Stimulated activated CD4-positive, alpha-beta T cell treated with anti-CD3 and anti-CD28 coated beads, Interleukin-12 subunit alpha, Interleukin-12 subunit beta, amount 100 ng/mL, for 4 hours (primary cell): ENCODE measurements around the gene SUGCT.
"Not testable (repeated sequence)": the region's sequence is repeated elsewhere in the genome, so short reads cannot be mapped to it uniquely, and the experiment has no call there.

ENCODE experiments used
- DNase-seq: peaks from one replicate; pipeline ENCODE4 v3.0.0-alpha.2; 2020

Gene SUGCT

GRCh38 chr7:40341836-40342235 is 207.0 kb downstream of the SUGCT start:
- no peak for DNase-seq

- no peak for DNase-seq
Observed at GRCh38 chr7:40346554-40346953, 211.7 kb downstream of the SUGCT start.

- DNase-seq, result no peak
Observed at GRCh38 chr7:40348126-40348728, 213.4 kb downstream of the SUGCT start.

GRCh38 chr7:40350100-40350499 is 215.3 kb downstream of the SUGCT start:
- DNase-seq, result no peak

GRCh38 chr7:40354711-40355110 is 219.9 kb downstream of the SUGCT start:
- DNase-seq, result no peak

GRCh38 chr7:40356312-40356711 is 221.5 kb downstream of the SUGCT start:
- no peak for DNase-seq

GRCh38 chr7:40356871-40357709 is 222.3 kb downstream of the SUGCT start:
- DNase-seq, result no peak

GRCh38 chr7:40369641-40370277 is 235.0 kb downstream of the SUGCT start:
- DNase-seq, result no peak

GRCh38 chr7:40371806-40372440 is 237.1 kb downstream of the SUGCT start:
- DNase-seq, result no peak

GRCh38 chr7:40374575-40374974 is 239.8 kb downstream of the SUGCT start:
- DNase-seq, result no peak

- no peak for DNase-seq
Observed at GRCh38 chr7:40380111-40380510, 245.3 kb downstream of the SUGCT start.

GRCh38 chr7:40382145-40382544 is 247.3 kb downstream of the SUGCT start:
- no peak for DNase-seq

GRCh38 chr7:40393660-40394059 is 258.9 kb downstream of the SUGCT start:
- no peak for DNase-seq

- DNase-seq, result no peak
Observed at GRCh38 chr7:40394400-40394799, 259.6 kb downstream of the SUGCT start.

- no peak for DNase-seq
Observed at GRCh38 chr7:40400525-40400924, 265.7 kb downstream of the SUGCT start.

- no peak for DNase-seq
Observed at GRCh38 chr7:40401406-40401805, 266.6 kb downstream of the SUGCT start.

GRCh38 chr7:40402661-40403060 is 267.9 kb downstream of the SUGCT start:
- DNase-seq, result no peak

GRCh38 chr7:40403703-40404476 is 269.1 kb downstream of the SUGCT start:
- no peak for DNase-seq

- no peak for DNase-seq
Observed at GRCh38 chr7:40405991-40406390, 271.2 kb downstream of the SUGCT start.

GRCh38 chr7:40412323-40412722 is 277.5 kb downstream of the SUGCT start:
- no peak for DNase-seq

- not testable (repeated sequence) for DNase-seq
Observed at GRCh38 chr7:40414704-40415103, 279.9 kb downstream of the SUGCT start.

GRCh38 chr7:40418448-40418847 is 283.6 kb downstream of the SUGCT start:
- no peak for DNase-seq

- DNase-seq, result no peak
Observed at GRCh38 chr7:40418983-40419382, 284.2 kb downstream of the SUGCT start.
